Measurements from ENCODE around the gene TRIM27.
"Not testable (repeated sequence)": the region's sequence is repeated elsewhere in the genome, so short reads cannot be mapped to it uniquely, and the experiment has no call there.

The TRIM27 gene

GRCh38 chr6:28941684-28942448 is 18.1 kb upstream of the TRIM27 start:
- DNase-seq (ENCODE audit: low read depth, low spot score): no peak

- peak; percentile 58 for DNase-seq (ENCODE audit: low read depth, low spot score)
Measured at GRCh38 chr6:28940858-28941683, 17.3 kb upstream of the TRIM27 start.

GRCh38 chr6:28940294-28940857 is 16.6 kb upstream of the TRIM27 start:
- no peak for DNase-seq (ENCODE audit: low read depth, low spot score)

DNA sequence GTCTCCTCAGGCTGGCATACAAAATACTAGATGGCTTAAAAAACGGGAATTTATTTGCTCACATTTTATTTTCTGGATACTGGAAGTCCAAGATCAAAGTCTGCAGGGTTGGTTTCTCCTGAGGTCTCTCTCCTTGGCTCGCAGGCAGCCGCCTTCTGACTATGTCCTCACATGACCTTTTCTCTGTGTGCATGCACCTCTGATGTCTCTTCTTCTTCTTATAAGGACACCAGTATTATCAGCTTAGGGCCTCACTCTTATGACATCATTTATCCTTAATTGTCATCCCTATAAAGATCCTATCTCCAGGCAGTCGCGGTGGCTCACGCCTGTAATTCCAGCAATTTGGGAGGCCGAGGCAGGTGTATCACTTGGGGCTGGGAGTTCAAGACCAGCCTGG is 9.3 kb upstream of the TRIM27 start:
- no peak for DNase-seq (ENCODE audit: low read depth, low spot score)

DNA sequence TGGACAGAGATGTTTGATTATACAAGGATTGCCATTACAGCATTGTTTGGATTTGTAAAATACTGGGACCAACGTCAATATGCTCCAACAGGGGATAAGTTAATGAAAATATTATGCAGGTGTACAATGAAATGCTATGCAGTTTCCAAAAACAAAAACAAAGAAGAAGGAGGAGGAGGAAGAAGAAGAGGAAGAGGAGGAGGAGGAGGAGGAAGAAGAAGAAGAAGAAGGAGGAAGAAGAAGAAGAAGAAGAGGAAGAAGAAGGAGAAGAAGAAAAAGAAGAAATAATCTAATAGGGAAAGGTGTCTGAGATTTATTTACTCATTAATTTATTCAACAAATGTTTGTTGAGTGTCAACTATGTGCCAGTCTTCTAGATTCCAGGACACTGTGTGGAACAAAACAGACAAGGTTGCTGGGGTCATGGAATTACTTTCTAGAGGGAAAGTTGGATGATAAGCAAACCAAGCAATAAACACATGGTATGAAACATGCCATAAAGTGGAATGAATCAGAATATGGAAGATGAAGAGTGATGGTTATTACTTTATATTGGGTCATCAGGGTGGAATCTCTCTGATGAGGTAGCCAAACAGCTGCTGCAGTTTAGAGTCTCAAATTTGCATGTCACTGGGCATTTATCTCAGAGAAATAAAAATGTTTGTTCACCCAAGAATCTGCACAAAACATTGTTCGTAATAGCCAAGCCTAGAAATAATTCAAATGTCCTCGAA is 6.3 kb upstream of the TRIM27 start:
- no peak for DNase-seq (ENCODE audit: low read depth, low spot score)

DNA sequence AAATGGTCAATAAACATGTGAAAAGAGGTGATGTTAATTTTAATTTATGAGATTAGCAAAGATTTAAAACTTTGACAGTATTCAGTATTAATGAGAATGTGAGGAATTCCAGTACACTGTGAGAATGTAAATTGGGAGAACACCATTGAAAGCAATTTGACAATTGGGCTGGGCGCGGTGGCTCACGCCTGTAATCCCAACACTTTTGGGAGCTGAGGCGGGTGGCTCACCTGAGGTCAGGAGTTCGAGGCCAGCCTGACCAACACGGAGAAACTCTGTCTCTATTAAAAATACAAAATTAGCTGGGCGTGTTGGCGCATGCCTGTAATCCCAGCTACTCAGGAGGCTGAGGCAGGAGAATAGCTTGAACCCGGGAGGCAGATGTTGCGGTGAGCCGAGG is 5.6 kb upstream of the TRIM27 start:
- not testable (repeated sequence) for DNase-seq (ENCODE audit: low read depth, low spot score)

- DNase-seq (ENCODE audit: low read depth, low spot score): no peak
Measured at GRCh38 chr6:28927846-28928245, 4.1 kb upstream of the TRIM27 start.

DNA sequence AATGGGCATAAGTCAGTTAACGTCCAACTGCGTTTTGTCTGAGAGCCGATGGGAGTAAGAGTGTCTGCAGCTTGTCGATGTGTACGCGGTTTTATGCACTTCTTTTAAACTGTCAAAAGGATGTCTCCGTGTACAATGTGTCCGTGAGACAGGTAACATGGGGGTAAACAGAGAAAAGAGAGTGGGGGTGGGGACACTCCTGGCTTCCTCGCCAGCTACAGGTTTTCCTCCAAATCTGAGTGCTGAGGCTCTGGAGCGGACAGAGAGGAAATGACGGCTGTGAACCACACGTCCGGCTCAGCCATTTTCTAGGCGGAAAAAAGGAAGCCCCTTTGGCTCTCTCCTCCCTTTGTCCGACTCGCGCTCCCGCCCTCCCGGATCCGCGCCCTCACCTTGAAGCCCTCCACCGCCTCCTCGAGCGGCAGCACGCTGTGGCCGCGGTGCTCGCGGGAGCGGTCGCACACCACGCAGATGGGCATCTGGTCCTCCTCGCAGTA is 916 bp downstream of the TRIM27 start:
- no peak for DNase-seq (ENCODE audit: low read depth, low spot score)

GRCh38 chr6:28922004-28922820 is 1.6 kb downstream of the TRIM27 start:
- DNase-seq (ENCODE audit: low read depth, low spot score): no peak

DNA sequence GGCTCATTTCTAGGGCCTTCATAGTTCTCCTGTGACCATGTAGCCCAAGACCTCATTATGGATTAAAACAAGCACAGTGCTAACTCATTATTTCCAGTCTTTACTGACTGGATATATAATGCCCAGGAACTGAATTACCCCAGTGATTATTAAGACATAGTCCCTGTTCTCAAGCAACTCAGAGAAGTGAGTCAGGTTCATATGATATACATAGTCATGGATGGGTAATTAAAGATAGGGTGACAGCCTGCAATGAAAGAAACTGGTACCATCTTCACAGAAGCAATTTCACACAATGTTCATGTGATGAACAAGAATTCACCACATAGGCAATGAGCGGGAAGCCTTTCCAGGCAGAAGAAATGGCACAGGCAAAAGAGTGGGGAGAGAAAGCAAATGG is 3.5 kb downstream of the TRIM27 start:
- DNase-seq (ENCODE audit: low read depth, low spot score): no peak

DNA sequence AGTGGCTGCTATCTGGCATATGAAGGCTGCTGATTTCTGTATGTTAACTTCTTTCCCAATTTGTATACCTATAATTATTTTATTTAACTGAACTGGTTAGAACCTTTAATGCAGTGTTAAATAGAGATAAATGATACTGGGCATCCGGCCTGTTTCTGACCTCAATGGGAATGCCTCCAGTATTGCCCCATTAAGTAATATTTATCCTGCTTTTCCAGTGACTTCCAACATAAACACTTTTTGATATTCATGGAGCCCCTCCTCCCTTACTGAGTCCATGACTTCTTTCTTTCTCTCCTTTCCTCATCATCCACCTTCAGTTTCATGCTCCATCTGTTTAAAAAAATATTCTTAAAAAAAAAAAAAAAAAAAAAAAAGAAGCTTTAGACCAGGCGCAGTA is 8.8 kb downstream of the TRIM27 start:
- DNase-seq (ENCODE audit: low read depth, low spot score): no peak

DNA sequence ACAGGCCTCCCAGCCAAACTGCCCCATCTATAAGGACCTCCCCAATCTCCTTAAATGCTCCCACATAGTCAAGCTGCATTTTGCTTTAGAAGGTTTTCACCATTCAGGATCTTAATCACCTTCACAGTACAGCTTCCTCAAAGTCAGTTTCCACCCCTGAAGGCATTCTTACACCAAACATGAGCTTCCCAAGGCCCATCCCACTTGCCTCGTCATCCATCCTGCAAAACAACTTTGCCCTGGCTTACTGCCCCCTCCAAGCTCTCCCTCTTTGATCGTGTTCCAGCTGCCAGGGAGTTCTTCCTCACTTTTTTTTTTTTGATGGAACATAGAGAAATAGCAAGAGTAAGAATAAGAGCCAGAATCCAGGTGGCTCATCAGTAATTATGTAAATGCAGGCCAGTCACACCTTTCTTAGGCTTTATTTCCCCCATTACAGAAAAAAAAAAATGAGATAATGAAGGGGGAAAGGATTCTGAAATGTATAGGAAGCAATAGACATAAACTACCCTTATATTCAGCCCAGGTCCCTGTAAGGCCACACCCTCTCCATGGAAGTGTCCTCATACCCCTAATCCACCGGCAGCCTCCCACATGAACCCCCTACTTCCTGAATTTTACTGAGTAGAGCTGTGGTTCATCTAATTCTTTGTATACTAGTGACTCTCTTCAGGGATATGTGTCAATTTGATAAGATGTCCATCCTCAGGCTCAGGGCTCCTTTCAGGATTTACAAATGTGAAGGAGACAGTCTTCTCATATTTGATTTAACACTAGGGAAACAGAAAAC is 12.7 kb downstream of the TRIM27 start:
- DNase-seq (ENCODE audit: low read depth, low spot score): no peak

DNA sequence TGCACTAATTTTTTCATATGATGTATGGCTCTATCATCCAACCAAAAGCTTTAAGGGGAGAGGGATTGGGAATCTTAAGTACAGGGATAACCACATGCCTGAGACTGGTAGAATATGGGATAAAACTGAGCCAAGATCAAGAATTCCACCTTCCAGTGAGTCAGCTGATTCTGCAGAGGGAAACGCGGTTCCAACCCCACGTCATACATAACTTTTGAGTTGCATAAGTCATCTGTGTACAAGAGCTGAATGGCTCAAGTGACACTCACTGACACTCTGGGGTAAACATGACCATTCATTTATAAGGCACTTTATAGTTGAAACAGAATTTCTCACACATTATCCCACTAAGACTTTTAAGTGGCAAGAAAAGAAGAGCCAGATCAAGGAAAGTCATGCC is 16.4 kb downstream of the TRIM27 start:
- no peak for DNase-seq (ENCODE audit: low read depth, low spot score)

DNA sequence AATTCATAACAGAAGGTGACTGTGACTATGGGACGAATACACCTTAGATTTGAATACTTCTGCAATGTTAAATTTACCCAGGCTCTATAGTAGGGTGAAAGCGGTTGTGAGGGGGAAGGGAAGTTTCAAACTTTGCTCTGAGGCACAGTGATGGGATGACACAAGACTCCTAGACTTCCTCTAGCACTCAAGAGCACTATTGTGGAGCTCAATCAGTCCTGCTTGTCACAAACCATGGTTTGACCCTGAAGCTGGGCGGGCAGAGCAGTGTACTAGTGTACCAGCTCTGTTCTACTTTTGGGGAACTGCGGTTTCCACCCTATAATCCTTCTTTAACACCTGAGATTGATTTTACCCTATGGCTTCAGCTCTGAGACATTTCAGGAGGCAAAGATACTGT is 17.1 kb downstream of the TRIM27 start:
- no peak for DNase-seq (ENCODE audit: low read depth, low spot score)

GRCh38 chr6:28903686-28904085 is 20.1 kb downstream of the TRIM27 start:
- DNase-seq (ENCODE audit: low read depth, low spot score): no peak

DNA sequence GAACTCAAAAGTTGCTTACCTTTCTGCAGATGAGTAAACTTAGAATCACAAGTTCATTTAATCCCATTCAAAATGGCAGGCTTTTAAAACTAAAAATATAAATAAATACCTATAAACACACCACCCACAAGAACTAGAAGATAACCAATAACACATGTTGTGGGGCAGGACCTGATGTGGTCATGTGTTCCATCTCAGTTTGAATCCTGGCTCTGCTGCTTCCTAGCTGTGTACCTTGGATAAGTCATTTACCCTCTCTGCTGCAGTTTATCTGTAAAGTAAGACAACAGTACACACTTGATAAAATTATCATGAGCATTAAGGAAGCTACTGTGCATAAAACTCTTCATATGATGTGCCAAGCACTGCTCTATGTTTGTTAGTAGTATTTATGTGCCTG is 22.0 kb downstream of the TRIM27 start:
- DNase-seq (ENCODE audit: low read depth, low spot score): no peak

DNA sequence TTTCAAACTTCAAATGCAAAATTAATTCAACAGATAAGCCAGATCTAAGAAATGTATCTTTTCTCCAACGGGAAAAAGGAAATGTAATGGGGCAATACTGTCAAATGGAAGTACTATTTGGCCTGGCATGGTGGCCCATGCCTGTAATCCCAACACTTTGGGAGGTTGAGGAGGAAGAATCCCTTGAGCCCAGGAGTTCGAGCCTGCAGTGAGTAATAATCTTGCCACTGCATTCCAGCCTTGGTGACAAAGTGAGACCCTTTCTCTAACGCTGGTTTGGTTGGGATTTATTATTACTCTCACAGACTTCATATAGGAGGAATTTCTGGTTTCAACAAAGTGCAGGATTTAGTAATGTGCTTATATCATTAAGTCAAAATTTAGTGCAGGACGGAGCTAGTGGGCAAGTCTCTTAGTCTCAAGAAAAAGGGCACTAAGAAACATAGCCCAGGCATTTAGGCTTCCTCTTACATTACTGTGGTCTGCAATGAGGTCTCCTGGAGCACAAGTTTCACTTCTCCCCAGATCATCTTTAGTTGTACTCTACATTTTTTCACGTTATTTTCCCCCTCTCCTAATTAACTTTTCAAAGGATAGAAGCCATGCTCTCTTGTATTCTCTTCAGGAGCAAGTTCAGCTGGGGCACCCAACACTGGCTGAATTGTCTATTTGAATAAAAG is 23.1 kb downstream of the TRIM27 start:
- DNase-seq (ENCODE audit: low read depth, low spot score): no peak

DNA sequence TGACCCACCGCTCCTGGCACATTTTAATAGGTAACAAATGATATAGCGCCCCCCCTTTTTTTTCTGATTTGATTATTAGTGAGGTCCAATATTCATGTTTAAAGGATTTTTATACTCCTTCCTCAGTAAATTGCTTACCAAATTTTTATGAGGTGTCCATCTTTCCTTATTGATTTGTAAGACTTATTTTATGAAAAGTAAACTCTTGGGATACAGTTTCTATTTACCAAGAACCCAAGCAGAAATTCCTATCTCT is 25.1 kb downstream of the TRIM27 start:
- no peak for DNase-seq (ENCODE audit: low read depth, low spot score)

DNA sequence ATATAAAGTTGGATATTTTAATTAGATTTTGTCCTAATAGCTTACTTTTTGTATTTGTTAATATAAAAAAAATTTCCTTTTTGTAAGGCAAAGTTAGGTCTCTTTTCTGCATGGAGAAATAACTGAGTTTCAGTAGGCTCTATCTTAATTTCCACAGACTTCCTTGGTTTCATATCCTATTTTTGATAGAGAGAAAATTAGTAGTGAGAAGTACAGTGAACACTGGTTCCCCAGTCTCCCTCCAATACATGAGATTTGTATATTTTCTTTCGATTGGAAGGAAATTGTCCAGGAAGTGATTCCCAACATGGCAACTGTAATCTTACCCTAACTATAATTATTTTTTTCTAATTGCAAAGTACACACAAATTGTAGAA is 26.4 kb downstream of the TRIM27 start:
- no peak for DNase-seq (ENCODE audit: low read depth, low spot score)

Data from activated CD4-positive, CD25-positive, alpha-beta regulatory T cell treated with anti-CD3 and anti-CD28 coated beads, Interleukin-2, amount 50 U/mL, for 16 hours (primary cell).